Measurements from ENCODE around the gene AK2.

AK2 gene

DNA sequence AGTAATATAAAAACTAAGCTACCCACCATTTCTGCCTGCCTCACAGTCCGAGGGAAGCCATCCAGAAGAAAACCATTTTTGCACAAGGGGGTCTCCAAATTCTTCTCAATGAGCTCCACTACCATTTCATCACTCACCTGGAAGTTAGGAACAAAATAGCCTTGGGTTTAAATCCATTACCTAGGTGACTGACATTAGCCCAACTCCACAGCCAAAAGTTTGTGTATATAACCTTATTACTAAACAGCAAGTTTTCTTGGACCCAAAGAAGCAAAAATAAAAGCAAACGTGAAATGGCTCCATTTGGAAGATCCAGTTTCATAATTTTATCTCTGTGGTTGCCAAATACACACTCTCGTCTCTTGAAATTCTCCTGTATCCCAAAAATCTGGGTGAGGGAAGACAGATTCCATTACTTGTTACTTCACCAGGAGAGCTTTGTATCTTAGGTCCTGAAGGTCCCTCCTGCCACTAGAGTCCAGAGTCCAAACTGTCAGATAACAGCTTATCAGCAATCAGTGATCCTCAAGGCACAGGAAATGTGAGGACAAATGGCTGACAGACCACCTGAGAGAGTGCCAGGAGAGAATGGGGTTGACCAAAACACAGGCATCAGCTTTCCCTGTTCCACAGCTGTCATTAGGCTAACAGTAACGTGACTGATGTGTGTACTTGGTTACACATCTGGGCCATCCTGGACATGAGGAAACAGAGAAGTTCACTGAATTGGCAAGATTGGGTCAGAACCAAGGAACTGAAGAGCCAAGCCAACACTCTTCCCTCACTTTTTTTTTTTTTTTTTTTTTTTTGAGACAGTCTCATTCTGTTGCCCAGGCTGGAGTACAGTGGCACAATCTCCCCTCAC lies 14.9 kb downstream of the AK2 start:
- no peak for DNase-seq

DNA sequence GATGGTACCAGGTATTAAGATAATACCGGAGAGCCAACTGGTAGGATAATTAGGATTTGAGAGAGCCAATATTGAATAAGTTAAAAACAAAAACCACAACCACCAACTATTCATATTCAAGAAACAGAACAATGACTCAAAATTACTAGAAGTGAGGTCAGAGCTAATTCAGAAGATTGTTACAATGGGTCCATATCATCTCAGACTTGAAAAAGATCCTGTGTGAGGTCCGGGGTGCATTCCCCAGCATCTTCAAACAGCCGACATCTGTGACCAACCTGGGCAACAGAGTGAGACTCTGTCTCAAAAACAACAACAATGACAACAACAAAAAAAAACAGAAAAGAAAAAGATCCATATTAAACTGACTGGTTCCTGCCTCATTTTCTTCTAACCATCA lies 18.6 kb downstream of the AK2 start:
- DNase-seq: no peak

DNA sequence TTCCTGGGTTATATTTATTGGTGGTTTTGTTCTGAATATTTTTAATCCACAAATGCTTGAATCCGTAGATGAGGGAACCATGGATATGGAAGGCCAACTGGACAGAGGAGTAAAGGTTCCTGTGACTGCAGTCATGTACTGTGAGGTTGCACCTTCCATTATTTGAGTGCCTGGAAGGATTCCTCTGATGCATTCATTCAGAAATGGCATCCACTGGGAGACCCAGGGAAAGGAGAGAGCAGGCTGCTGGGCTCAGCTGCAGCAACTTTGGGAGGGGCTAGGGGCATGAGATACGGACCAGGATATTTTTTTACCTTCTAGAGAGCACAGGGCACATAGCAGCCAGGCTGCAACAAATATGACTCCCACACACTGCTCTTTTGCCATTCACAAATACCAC lies 19.5 kb downstream of the AK2 start:
- DNase-seq: no peak

DNA sequence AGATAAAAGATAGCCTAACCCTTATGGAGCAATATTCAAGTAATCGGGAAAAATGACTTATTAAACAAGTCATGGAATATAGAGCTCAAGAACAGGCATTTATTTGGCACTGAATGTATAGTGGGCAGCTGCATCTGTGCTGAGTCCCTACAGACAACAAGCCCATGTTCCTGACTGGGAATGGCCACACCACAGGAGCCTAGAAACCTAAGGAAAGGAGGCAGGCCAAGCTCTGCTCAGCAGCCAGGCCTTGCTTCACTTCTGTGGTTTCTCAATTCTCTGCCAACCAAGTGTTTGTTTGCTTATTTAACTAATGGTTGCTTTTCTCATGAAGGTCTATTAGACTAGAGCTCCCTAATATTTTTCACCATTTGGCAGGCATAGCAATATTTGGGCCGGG lies 21.5 kb downstream of the AK2 start:
- no peak for DNase-seq

DNA sequence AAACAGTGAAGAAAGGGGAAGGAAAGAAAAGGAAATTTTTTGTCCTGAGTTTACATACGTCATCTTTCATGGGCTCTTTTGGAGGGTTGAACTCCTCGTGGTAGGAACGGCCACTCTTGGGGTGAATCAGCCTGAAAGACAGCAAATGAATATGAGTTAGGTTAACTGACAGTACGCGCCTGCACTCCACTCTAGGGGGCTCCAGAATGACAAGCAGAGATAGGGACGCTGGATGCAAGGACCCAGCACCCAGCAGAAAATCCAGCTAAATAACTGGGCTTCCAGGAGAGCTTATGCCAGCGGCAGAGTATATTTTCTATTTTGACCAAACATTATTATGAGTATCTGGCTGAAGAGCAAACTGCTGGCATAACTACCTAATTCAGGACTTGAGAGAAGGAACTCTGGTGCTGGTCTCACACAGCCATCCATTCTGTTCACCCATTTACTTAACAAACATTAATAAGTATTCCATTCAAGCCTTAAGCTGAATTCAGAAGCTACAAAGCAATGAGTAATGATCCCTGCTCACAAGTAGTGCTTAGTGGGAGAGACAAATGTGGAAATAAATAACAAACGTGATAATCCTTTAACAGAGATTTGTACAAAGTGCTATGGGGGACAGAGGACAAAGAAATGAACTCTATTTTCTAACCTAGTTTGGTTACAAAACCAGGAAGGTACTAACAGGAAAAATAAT lies 22.1 kb downstream of the AK2 start:
- DNase-seq: no peak

DNA sequence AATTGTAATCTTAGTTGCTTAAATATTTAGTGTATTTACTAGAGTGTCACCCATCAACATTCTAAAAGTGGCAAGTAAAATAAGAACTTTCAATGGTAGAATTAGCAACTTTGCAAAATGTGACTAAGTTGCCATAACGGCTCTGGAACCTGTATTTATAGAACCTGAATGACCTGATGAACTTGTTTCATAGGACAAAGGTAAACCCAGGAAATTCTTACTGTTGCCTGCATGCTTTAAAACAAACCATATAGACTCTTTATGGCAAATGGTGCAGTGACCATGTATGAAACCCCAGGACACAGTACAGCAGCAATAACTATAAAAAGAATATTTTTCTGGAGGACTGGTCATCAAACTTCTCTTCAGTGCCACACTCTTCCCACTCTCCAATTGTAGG lies 22.9 kb downstream of the AK2 start:
- DNase-seq: no peak

DNA sequence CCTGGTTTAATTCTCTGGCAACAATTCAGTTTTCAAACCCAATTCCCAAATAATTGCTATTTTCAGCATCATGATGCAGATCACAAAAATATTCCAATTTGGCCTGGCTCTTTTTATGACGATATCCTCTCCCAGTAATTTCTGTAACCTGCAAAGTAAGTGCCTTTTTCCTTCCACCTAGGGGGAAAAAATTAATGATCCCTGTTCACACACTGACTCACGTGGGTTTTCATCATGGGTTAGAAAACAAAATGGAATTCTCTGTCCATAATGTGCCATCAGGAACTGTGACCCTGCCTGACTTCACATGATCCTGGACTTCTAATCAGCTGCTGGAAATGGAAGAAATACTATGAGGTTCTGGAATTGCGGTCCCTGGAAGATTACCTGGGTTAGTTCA lies 24.5 kb downstream of the AK2 start:
- DNase-seq: no peak

DNA sequence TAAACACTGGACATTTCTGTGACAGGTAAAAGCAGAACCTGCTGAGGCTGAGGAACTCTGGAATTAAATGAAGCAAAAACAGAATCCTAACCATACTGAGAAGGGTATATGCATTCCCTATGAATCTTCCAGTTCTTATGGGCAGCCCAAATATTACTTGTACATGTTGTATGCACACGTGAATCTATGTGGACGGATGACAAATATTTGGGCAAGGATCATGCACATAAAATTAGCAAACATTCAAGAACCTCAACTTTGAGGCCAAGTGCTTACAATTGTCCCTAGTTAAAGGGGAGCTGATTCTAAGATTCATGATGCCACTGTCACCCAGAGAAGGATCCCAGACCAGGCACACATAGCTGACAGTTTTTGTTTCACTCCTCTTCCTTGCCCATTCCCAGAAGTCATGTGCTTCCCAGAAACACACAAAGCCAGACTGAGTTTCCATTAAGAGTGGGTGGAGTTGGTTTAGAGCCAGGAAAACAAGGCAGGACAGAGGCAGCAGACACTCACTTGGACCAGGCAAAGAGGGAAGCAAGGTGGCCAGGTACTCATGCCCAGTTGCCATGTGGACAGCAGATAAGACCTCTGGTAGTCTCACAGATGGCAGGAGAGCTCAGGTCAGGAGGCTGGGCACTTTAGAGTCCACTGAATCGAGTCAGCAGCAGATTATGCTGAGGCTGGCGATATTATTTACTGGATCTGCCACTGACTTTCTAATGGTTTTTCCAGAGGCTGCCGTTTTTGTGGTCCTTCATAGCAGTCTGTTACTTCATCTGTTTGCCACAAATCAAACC lies 25.6 kb downstream of the AK2 start:
- no peak for DNase-seq

DNA sequence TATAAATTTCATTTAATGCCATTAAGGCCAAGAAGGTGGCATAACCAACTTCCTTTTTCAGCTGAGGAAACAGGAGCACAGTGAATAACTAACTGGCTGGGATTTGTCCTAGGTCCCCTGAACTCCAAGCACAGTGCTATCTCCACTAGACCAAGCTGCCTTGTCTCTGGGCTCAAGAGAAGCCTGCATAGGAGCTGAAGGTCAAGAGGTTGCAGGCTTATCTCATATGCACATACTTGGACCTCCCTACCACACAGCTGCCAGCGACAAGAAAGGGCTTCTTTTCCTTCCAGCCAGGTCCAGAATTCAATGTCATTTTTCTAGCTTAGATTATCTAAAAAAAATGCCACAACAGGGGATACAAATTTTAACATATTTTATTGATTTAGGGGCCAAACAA lies 27.1 kb downstream of the AK2 start:
- DNase-seq: no peak

DNA sequence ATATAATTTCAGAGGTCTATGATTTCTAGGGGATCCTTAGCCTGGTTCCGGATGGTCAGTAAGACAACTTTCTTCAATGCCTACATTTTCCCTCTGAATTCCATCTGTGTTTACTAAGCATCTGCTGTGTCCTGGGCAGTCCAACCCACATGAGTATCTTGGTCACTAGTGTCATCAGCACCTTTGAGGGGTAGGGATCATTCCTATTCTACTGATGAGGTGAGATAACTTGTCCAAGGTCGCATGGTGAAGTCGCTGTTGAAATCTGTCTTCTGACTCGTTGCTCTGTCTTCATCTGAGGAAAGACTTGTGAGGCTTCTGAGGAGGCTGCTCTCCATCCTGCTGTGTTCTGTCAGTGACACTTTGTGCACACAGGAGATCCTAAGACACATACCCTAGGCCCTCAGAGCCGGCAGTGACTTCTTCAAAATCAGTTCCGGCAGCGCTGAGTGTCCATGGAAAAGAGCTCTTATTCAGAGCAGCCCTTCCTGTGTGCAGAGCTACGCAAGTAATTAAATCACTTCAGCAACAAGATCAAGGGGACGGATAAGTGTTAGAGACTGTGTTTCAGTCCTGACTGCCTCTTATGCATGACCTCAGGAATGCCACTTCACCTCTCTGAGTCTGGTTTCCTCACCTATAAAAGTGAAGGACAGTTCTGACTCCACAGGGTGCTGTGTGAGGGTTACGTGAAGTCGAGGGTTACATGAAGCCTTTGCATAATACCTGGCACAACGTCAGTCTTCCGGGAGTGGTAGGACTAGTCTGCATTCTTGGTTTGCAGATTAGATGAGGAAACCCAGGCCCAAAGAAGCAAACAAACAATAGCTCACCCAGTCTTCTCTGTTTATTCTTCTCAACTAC lies 28.4 kb downstream of the AK2 start:
- DNase-seq: no peak

DNA sequence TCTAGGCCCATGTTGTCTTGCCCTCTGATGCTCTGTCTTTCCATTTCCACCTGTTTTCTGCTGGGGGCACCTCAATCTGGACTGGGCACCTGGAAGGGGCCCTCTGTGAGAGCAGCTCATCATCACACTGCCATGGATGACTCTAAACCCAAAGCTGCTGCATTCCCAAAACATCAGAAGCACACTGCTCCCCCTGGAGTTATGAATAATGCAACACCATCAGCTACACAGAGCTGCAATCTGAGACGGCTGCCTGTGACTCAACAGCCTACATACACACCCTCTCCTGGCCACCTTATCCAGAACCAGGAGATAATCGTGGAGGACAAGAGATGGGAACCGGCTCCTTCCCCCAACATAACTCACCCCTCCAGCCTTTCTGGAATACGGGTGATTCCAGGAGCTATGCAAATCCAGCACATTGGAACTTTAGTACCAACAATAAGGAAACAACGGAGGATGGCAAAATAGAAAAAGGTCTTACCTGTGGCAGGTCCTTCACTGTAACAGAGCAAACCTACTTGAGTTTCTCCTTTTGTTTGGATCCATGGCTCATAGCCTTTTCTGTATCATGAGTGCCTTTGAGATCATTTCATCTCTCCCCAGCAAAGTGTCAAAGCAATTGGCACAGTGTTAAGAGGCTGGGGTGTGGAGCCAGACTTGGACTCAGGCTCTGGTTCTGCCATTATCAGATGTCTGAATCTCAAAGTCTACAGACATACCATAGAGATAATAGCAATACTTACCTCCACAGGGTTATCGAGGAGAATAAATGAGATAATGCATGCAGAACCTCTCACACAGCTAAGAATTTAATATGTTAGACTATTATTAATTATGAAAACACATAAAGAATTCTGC lies 29.3 kb downstream of the AK2 start:
- no peak for DNase-seq

DNA sequence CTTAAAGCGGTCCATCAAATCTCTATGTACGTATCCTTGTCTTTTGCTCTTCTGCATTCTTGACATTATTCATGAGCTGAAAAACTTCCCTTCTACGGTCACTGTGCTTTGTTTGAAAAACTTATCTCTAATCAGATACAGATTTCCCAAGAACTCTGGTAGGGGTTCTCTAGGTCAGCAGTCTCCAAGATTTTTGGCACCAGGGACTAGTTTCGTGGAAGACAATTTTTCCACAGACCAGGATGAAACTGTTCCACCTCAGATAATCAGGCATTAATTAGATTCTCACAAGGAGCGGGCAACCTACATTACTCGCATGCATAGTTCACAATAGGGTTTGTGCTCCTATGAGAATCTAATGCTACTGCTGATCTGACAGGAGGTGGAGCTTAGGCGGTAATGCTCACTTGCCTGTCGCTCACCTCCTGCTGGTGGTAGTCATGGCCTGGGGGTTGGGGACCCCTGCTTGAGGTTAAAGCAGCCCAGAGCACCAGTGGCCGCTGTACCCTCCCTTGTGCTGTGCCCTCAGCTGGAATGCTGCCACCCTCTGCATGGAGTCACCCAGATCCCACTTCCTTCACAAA lies 30.8 kb downstream of the AK2 start:
- DNase-seq: peak; percentile 56

DNA sequence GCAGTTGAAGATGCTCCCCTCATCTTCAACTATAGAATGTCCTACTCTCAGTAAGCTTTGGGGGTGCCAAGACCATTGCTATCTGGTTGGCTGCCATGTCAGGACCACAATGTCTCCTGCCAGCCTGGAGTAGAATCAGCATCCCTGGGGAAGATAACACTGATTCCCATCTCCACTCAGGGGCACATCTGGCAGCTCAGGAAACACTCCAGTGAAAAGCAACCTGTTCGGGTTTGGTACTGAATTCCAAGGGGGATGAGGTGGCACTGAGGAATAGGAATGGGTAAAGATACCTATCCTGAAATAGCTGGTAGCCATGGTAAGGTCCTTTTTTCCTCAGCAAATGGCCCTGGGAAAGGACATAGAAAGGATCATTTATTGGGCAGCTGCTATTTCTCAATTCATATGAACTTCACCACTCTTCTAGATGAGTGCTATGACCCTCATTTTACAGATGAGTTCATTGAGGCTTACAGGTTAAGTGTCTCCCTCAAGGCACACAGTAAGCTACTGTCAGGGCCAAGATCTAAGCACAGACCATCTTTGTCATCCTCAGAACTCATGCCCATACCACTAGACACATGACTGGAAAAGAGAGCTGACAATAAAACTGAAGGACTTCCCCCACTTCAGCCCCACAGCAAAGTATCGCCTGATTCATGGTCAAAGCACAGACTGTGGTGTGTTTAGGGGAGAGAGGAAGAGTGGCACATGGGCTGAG lies 31.4 kb downstream of the AK2 start:
- no peak for DNase-seq

DNA sequence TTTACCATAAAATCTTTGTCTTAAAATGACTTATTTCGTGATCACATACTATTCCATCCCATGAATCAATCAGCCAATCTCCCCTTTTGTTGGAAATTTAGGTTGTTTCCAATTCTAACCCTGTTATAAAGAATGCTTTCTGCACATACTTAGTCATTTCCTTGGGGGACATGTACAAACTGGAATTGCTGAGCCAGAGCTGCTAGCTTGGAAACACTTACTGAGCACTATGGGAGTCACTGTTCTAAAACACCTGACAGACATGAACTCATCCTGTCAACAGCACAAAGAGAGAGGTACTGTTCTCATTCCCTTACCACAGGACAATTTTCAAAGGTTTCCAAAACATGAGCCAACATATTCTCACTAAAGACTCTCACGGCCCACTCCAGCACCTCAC lies 32.1 kb downstream of the AK2 start:
- no peak for DNase-seq

DNA sequence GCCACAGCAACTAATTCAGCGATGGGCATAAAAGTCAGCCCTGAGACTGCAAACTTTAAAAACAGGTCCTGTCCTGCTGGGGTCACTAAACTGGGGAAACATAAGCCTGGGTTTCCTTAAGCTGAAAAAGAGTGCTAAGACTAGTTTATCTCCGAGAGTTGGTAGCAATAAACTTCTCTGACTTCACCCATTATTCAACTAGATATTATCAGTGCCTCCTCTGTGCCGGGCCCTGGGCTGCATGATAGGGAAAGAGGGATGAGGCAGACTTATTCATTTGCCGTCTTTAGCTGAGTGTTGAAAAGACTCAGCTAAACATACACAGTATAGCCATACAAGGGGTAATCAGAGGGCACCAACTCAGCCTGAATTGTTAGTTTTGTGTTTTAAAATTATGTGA lies 33.0 kb downstream of the AK2 start:
- DNase-seq: no peak

DNA sequence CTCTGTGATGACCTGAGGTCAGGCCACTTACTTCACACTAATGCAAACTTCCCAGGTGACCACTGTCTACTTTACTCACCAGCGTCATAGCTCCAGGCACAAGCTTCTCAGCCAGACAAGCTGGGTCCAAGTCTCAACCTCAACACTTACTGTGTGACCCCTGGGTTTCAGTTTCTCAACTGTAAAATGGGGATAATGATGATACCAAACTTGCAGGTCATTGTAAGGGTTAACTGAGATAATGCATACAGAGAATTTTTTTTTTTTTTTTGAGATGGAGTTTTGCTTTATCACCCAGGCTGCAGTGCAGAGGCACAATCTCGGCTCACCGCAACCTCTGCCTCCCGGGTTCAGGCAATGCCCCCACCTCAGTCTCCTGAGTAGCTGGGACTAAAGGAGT lies 34.7 kb downstream of the AK2 start:
- no peak for DNase-seq

DNA sequence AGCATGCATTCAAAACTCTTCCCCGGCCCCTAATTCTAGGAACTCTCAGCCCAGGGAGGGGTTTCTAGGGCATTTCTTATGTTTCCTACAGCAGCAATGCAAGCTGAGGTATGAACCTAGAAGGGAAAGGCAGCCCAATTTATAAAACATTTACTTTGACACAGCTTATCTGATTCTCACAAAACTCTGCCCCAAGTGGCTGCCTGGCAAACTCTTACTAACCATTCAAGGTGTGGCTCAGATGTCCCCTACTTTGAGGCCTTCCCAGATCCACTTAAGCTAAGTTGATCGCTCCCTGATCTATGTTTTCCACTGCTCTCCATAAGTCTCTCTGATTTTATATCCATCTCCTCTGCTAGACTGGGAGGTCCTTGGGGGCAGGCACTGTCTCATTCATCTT lies 35.4 kb downstream of the AK2 start:
- DNase-seq: no peak

DNA sequence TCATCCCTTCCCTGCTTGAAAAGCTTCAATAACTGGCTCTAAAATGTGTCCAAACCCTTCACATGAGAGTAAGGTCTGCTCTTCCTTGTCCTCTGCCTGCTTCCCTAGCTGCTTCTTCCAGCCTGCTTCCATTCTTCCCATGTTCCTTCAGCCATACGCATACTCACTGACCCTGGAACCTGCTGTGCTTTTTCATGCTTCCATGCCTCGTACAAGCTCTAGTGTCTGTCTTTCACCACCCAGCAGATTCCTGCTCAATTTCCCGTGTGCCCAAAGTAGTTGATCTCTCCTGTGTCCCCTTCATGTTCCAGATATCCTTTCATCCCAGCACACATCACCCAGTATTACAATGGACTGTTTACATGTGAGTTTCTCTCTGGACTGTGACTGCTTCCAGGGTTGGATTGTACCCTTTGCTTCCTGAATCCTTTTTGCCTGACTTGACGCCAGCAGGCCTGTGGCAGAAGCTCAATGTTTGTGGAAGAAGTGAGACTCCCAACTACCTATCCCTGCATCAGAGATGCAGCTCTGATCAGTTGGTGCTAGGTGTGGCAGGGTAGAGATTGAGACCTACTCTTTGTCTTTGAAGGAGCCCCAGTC lies 36.2 kb downstream of the AK2 start:
- no peak for DNase-seq

DNA sequence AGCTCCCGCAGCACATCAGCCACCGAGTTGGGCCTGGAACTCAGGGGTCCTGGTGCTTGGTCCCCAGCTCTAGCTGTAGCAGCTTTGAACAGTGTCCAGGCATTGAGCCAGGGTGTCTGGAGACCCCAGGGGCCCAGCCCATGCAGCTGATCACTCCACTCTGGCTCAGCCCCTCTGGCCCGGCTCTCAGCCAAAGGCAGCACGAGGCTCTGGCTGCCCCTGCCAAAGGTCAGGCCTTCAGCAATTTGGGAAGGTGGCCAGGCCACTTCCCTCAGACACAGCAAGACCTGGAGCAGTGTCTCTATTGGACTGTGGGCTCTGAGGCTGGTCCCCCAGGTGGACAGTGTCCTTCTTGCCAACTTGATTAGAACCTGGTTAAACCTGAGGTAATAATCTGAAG lies 37.7 kb downstream of the AK2 start:
- no peak for DNase-seq

DNA sequence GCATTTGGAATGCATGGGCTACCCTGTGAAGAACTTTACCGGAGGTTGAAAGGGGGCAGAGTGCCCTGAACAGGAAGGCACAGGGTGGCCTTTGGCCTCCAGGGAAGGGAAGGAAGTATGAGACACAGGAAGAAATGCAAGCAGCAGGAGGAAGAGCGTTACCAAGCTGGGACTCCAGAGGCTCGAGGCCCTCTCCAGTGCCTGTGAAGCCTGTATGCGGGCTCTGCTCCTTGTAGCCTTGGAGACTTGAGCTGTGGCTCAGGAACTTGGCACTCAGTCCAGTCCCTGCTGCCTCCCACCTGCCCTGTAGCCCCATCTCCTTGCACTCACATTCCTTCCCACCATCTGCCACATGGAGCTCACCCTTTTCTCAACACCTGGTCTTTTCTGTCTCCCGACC lies 38.6 kb downstream of the AK2 start:
- DNase-seq: no peak

All from retina (tissue), 1 donor.